ENCODE measurements around the gene VWA8. TPM values are rescaled to one million over a fixed set of nuclear protein-coding genes. Genes with fewer than 3 reads are reported as not detected.

Gene VWA8
- total RNA-seq, 4 donors from 2014 or later = 27.7 to 47.7 (median 39.5) TPM

GRCh38 chr13:41654796-41655195 is 306.1 kb downstream of the VWA8 start:
- no peaks in the 10 kb centered on the region for H3K36me3 ChIP-seq
- H3K27me3 ChIP-seq = no peaks in the 10 kb centered on the region
- H3K4me3 ChIP-seq = no peak overlapping the region
- no peaks in the 10 kb centered on the region for H3K4me1 ChIP-seq
- no peak for TF ChIP-seq CTCF (IDR thresholded peaks at IDR 0.05)
- no peak for TF ChIP-seq POLR2A (IDR thresholded peaks at IDR 0.05)
- H3K27ac ChIP-seq = no peak overlapping the region
- no peaks in the 10 kb centered on the region for H3K9me3 ChIP-seq
- DNase-seq = no peak

GRCh38 chr13:41652735-41653361 is 308.1 kb downstream of the VWA8 start:
- H3K4me3 ChIP-seq = no peak overlapping the region
- H3K9me3 ChIP-seq = no peaks in the 10 kb centered on the region
- H3K4me1 ChIP-seq = no peaks in the 10 kb centered on the region
- TF ChIP-seq CTCF (IDR thresholded peaks at IDR 0.05) (peak in 5 of 6 experiments; percentile 45 to 64 (median 56)), POLR2A (IDR thresholded peaks at IDR 0.05) (no peak)
- peak in 1 of 3 donors; percentile 47 for DNase-seq
- H3K27ac ChIP-seq = no peak overlapping the region
- no peaks in the 10 kb centered on the region for H3K27me3 ChIP-seq
- H3K36me3 ChIP-seq = no peaks in the 10 kb centered on the region

GRCh38 chr13:41651413-41652058 is 309.4 kb downstream of the VWA8 start:
- Histone ChIP-seq H3K9me3 (no peaks in the 10 kb centered on the region), H3K27ac (no peak overlapping the region), H3K4me3 (no peak overlapping the region), H3K27me3 (no peaks in the 10 kb centered on the region), H3K36me3 (no peaks in the 10 kb centered on the region), H3K4me1 (no peaks in the 10 kb centered on the region)
- no peak for DNase-seq
- TF ChIP-seq POLR2A (IDR thresholded peaks at IDR 0.05) (no peak), CTCF (IDR thresholded peaks at IDR 0.05) (no peak)

GRCh38 chr13:41650706-41651105 is 310.2 kb downstream of the VWA8 start:
- TF ChIP-seq POLR2A (IDR thresholded peaks at IDR 0.05) = no peak
- no peak for TF ChIP-seq CTCF (IDR thresholded peaks at IDR 0.05)
- Histone ChIP-seq H3K4me3 (no peak overlapping the region), H3K9me3 (no peaks in the 10 kb centered on the region), H3K27me3 (no peaks in the 10 kb centered on the region), H3K4me1 (peaks cover 0 to 3% (median 0%) of the 10 kb centered on the region in 4 donors), H3K36me3 (no peaks in the 10 kb centered on the region), H3K27ac (no peak overlapping the region)
- no peak for DNase-seq

- Histone ChIP-seq H3K27ac (no peak overlapping the region), H3K9me3 (no peaks in the 10 kb centered on the region), H3K4me3 (no peak overlapping the region), H3K27me3 (no peaks in the 10 kb centered on the region), H3K4me1 (peaks cover 0 to 5% (median 0%) of the 10 kb centered on the region in 4 donors), H3K36me3 (no peaks in the 10 kb centered on the region)
- TF ChIP-seq POLR2A (IDR thresholded peaks at IDR 0.05) = no peak
- TF ChIP-seq CTCF (IDR thresholded peaks at IDR 0.05) = no peak
- no peak for DNase-seq
Observed at GRCh38 chr13:41649659-41650058, 311.2 kb downstream of the VWA8 start.
